Spleen (tissue), 7 donors: ENCODE data around the gene ENTPD1.

Source experiments
- POLR2AphosphoS5 ChIP-seq, 3 donors: sonication (generic); formaldehyde crosslinking; IDR thresholded peaks; one replicate each; pipeline ENCODE4 v1.5.1; 2017; ENCODE audit warnings: antibody characterized with exemption in 3 of 3
- TF ChIP-seq, protein P1 (sequence below), 11 experiments: fragments of 200-600 bp in 7 of 11; fragments of 450-650 bp in 4 of 11; sonication (generic) in 4 of 11; IDR thresholded peaks in 8 of 11; conservative IDR thresholded peaks in 3 of 11; 1 replicate in 7 of 11; 2 replicates in 4 of 11; pipeline versions ENCODE4 v1.4.0 to v1.8.0; 2016 to 2021; ENCODE audit warnings: antibody characterized with exemption in 11 of 11, inconsistent platforms in 4 of 11, mild to moderate bottlenecking in 1 of 11
- donor health status: DM: no; HTN: no; CAD: no; lungs with moderate emphysema.
- donor health status: DM: no; HTN: no; CAD: no.
- donor health status: DM: no; HTN: no; CAD: no.

DNA sequence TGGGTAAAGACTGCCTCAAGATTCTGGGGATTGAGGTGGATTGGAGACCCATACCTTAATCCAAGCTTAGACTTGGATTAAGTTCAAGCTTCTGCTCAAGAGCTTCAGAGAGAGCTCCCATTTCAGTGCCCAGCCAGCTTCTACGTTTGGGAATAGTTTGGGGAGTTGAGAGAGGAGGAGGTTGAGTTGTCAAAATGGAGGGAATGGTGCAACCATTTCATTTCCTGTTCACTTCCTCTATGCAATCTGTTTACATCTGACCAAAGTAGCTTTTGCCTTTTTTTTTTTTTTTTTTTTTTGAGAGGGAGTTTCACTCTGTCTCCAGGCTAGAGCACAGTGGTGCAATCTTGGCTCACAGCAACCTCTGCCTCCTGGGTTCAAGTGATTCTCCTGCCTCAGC lies 65.8 kb downstream of the ENTPD1 start:
- TF ChIP-seq POLR2AphosphoS5 (IDR thresholded peaks at IDR 0.05), result no peak
- TF ChIP-seq, protein P1, sequence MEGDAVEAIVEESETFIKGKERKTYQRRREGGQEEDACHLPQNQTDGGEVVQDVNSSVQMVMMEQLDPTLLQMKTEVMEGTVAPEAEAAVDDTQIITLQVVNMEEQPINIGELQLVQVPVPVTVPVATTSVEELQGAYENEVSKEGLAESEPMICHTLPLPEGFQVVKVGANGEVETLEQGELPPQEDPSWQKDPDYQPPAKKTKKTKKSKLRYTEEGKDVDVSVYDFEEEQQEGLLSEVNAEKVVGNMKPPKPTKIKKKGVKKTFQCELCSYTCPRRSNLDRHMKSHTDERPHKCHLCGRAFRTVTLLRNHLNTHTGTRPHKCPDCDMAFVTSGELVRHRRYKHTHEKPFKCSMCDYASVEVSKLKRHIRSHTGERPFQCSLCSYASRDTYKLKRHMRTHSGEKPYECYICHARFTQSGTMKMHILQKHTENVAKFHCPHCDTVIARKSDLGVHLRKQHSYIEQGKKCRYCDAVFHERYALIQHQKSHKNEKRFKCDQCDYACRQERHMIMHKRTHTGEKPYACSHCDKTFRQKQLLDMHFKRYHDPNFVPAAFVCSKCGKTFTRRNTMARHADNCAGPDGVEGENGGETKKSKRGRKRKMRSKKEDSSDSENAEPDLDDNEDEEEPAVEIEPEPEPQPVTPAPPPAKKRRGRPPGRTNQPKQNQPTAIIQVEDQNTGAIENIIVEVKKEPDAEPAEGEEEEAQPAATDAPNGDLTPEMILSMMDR (IDR thresholded peaks at IDR 0.05 in 8 of 11, conservative IDR thresholded peaks at IDR 0.05 in 3 of 11), result no peak
